Esophagus squamous epithelium (tissue), 4 donors: ENCODE measurements around the gene NRAP.

Experiments
- POLR2A ChIP-seq, 4 donors: fragments of 450-650 bp; IDR thresholded peaks; one replicate each; pipeline ENCODE4 v1.6.1; 2017; ENCODE audit warnings: antibody characterized with exemption in 4 of 4, mild to moderate bottlenecking in 4 of 4, moderate library complexity in 3 of 4
- TF ChIP-seq, protein P1 (sequence below), 6 experiments: fragments of 450-650 bp in 4 of 6; fragments of 200-600 bp in 2 of 6; sonication (generic) in 2 of 6; IDR thresholded peaks; one replicate each; pipeline ENCODE4 v1.5.1; 2016 to 2019; ENCODE audit warnings: antibody characterized with exemption in 6 of 6, mild to moderate bottlenecking in 4 of 6, moderate library complexity in 4 of 6

- TF ChIP-seq, protein P1, sequence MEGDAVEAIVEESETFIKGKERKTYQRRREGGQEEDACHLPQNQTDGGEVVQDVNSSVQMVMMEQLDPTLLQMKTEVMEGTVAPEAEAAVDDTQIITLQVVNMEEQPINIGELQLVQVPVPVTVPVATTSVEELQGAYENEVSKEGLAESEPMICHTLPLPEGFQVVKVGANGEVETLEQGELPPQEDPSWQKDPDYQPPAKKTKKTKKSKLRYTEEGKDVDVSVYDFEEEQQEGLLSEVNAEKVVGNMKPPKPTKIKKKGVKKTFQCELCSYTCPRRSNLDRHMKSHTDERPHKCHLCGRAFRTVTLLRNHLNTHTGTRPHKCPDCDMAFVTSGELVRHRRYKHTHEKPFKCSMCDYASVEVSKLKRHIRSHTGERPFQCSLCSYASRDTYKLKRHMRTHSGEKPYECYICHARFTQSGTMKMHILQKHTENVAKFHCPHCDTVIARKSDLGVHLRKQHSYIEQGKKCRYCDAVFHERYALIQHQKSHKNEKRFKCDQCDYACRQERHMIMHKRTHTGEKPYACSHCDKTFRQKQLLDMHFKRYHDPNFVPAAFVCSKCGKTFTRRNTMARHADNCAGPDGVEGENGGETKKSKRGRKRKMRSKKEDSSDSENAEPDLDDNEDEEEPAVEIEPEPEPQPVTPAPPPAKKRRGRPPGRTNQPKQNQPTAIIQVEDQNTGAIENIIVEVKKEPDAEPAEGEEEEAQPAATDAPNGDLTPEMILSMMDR (IDR thresholded peaks at IDR 0.05): no peak
- TF ChIP-seq POLR2A (IDR thresholded peaks at IDR 0.05): no peak
These were observed 6.3 kb downstream of the NRAP start for GRCh38 chr10:113657544-113657943.
